Body of pancreas (tissue), 4 donors: ENCODE measurements around the gene CAV2.

Experiments
- POLR2A ChIP-seq, 3 donors: fragments of 450-650 bp; IDR thresholded peaks; one replicate each; pipeline ENCODE4 v1.6.1; 2016; ENCODE audit warnings: antibody characterized with exemption in 3 of 3, mild to moderate bottlenecking in 2 of 3
- TF ChIP-seq, protein P1 (sequence below), 7 experiments: fragments of 450-650 bp in 4 of 7; fragments of 200-600 bp in 3 of 7; sonication (generic) in 3 of 7; IDR thresholded peaks; one replicate each; pipeline ENCODE4 v1.5.1; 2016 to 2019; ENCODE audit warnings: antibody characterized with exemption in 7 of 7

DNA sequence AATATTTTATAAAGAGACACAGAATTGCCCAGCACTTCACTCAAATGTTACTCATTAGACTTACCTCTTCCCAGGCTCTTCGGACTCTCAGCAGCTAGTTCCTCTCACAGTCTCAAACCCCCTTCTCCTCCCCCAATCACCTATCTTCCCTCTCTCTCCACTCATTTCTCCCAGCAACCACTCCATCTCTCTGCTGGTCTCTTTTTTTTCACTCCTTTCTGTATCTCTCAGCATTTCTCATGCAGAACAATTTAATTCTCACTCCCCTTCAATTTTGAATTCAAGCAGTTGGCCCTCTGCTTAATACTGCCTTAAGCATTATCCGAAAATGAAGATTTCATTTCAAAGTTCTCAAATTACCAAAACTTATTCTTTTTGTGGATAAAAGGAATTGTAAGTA is 34.4 kb upstream of the CAV2 start:
- TF ChIP-seq, protein P1, sequence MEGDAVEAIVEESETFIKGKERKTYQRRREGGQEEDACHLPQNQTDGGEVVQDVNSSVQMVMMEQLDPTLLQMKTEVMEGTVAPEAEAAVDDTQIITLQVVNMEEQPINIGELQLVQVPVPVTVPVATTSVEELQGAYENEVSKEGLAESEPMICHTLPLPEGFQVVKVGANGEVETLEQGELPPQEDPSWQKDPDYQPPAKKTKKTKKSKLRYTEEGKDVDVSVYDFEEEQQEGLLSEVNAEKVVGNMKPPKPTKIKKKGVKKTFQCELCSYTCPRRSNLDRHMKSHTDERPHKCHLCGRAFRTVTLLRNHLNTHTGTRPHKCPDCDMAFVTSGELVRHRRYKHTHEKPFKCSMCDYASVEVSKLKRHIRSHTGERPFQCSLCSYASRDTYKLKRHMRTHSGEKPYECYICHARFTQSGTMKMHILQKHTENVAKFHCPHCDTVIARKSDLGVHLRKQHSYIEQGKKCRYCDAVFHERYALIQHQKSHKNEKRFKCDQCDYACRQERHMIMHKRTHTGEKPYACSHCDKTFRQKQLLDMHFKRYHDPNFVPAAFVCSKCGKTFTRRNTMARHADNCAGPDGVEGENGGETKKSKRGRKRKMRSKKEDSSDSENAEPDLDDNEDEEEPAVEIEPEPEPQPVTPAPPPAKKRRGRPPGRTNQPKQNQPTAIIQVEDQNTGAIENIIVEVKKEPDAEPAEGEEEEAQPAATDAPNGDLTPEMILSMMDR (IDR thresholded peaks at IDR 0.05) = no peak
- TF ChIP-seq POLR2A (IDR thresholded peaks at IDR 0.05) = no peak
